ENCODE data around the gene RANBP10. TPM values are rescaled to one million over a fixed set of nuclear protein-coding genes. Genes with fewer than 3 reads are reported as not detected.

RANBP10 gene
- total RNA-seq, 1 donor from 2014 or later = 16.4 TPM

GRCh38 chr16:67833415-67834241 is 27.3 kb upstream of the RANBP10 start:
- intact Hi-C loops (cut with DNase I) = loop anchor here (5.0 kb wide), 1 partner anchor 99 kb away; the partner anchor contains the start of gene CTRL
- peak; percentile 98 for DNase-seq (ENCODE audit: low spot score)

DNA sequence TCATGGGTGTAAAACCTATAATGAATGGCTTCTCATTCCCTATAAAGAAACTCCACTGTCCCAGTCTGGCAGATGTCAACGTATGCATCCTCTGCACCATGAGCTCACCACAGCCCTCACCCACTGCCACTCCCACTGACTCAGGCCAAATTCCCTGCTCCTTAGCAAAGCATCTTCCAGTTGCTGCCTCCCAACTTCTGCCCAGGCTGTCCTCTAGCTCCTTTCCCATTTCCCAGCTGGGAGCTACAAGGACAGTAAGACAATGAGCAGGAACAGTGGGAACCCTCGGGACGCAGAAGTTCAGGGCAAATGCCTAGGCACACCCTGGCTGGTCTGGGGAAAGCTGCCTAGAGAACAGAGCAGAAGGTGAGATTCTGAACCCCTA is 26.7 kb upstream of the RANBP10 start:
- DNase-seq (ENCODE audit: low spot score) = no peak
- intact Hi-C loops (cut with DNase I) = loop anchor here (5.0 kb wide), 1 partner anchor 99 kb away; the partner anchor contains the start of gene CTRL

DNA sequence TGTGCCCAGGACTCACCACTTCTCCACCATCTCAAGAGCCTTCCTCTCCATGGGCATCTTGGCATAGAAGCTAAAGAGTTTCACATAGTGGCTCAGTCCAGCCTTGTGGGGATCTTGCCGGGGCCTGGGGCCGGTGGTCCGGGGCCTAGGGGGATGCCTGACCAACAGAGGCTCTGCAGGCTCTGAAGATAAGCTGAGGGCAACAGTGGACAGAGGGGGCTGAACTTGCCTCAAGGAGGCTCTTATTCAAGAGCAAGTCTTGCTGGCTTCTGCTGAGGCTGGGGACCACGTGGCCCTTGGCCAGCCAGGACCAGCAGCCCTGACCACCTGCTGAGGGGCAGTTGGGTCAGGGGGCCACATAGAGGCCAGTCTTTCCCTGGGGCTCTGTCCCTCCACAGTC is 22.3 kb upstream of the RANBP10 start:
- DNase-seq (ENCODE audit: low spot score) = no peak
- intact Hi-C loops (cut with DNase I) = no loop called here

DNA sequence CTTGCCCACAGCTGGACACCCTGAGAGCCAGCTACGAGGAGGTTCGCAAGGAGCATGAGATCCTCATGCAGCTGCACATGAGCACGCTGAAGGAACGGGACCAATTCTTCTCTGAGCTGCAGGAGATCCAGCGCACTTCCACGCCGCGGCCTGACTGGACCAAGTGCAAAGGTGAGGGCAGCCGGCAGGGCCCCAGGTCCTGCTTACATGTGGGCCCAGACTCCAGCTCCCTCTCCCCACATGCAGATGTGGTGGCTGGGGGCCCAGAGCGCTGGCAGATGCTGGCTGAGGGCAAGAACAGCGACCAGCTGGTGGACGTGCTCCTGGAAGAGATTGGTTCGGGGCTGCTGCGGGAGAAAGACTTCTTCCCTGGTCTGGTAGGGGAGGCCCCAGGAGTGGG is 19.5 kb upstream of the RANBP10 start:
- intact Hi-C loops (cut with DNase I) = no loop called here
- no peak for DNase-seq (ENCODE audit: low spot score)

GRCh38 chr16:67825119-67825518 is 18.8 kb upstream of the RANBP10 start:
- DNase-seq (ENCODE audit: low spot score) = no peak
- intact Hi-C loops (cut with DNase I) = no loop called here

GRCh38 chr16:67822511-67822910 is 16.2 kb upstream of the RANBP10 start:
- intact Hi-C loops (cut with DNase I) = no loop called here

DNA sequence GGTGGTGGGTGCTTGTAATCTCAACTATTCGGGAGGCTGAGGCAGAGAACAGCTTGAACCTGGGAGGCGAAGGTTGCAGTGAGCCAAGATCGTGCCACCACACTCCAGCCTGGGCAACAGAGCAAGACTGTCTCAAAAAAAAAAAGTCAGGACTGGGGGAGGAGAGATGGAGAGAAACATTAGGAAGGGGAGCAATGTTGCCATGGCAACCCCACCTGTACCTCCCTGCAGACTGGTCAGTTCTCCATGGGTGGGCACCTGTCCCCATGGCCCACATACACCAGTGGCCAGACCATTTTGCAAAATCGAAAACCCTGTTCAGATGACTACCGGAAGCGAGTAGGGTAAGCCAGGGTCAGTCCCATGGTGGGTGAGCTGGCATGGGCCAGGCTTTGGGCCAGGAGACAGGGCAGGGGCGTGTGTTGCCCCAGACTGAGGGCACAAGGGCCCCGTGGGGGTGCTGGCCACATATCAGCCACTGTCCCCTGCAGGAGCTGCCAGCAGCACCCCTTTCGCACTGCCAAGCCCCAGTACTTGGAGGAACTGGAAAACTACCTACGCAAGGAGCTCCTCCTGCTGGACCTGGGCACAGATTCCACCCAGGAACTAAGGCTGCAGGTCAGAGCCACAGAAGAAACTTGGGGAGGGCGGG is 14.4 kb upstream of the RANBP10 start:
- intact Hi-C loops (cut with DNase I) = no loop called here
- DNase-seq (ENCODE audit: low spot score) = no peak

More at GRCh38 chr16:67822511-67822910, 16.2 kb upstream of the RANBP10 start:
- no peak for DNase-seq (ENCODE audit: low spot score)

GRCh38 chr16:67814567-67814966 is 8.2 kb upstream of the RANBP10 start:
- intact Hi-C loops (cut with DNase I) = no loop called here
- no peak for DNase-seq (ENCODE audit: low spot score)

DNA sequence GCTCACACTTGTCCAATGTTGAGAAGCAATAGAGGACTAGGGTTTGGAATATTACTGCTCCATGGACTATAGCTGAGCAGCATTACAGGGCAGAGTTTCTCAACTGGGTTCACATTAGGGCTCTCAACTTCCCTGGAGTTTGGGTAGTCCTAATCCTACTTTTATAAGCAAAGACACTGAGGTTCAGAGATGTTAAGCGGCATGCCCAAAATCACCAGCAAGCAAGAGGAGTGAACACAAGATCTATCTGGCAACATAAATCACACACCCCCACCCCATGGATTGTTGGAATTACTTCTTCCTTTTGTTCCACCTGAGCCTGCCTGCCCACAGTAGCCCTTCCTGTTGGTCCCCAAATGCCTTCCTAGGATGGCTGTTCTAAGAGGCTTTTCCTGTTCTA is 5.5 kb upstream of the RANBP10 start:
- DNase-seq (ENCODE audit: low spot score) = no peak
- intact Hi-C loops (cut with DNase I) = no loop called here

DNA sequence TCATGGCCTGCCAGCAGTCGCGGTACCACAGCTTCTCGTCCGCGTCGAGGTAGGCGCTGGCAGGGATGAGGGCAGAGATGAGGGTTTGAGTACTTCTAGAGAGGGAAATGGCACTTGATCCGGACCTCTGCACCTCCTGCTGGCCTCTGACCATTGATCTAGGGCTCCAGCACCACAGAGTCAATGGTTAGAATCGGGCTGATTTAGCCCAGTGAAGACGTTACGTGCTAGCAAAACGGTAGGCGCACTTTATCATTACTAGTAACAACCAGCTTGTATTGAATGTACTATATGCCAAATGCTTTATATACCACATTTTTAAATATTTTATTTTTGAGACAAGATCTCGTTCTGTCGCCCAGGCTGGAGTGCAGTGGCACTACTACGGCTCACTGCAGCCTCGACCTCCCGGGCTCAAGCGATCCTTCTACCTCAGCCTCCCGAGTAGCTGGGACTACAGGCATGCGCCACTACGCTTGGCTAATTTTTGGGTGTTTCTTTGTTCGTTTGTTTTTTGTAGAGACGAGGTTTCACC is 855 bp upstream of the RANBP10 start:
- intact Hi-C loops (cut with DNase I) = loop anchor here (5.0 kb wide), 2 partner anchors 85 to 135 kb away; no protein-coding TSS in a partner anchor
- DNase-seq (ENCODE audit: low spot score) = no peak

DNA sequence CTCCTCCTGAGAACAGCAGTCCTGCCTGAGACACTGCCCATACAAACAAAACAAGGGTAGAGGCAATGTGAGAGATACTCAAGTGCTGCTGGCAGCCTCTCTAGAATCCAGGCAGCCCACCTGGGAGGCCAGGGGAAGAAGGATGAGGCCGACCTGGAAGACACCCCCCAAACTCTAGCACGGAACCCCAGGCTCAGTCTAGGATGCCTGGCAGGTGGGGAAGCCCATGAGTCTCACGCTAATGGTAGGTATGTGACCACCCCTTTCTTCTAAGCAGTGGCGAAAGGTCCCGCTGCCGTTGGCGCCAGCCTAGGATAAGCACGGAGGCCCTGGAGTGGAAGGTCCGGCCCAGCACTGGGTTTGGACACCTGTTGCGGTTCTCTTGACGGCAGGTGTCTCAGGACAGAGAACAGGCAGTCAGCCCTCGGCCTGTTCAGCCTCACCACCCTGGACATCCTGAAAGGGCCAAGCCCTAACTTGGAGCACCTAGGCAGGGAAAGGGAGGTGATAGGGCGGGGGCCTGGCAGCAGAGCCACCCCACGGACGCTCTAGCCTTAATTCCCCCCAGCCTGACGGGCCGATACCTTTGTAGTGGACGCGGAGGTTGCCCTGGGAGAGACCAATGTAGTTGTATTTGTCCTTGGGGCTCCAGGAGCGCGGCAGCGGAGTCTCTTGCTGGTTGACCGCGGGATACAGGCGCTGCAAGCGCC is 487 bp downstream of the RANBP10 start:
- intact Hi-C loops (cut with DNase I) = loop anchor here (5.0 kb wide), 2 partner anchors 84 to 134 kb away; no protein-coding TSS in a partner anchor
- DNase-seq (ENCODE audit: low spot score) = no peak

DNA sequence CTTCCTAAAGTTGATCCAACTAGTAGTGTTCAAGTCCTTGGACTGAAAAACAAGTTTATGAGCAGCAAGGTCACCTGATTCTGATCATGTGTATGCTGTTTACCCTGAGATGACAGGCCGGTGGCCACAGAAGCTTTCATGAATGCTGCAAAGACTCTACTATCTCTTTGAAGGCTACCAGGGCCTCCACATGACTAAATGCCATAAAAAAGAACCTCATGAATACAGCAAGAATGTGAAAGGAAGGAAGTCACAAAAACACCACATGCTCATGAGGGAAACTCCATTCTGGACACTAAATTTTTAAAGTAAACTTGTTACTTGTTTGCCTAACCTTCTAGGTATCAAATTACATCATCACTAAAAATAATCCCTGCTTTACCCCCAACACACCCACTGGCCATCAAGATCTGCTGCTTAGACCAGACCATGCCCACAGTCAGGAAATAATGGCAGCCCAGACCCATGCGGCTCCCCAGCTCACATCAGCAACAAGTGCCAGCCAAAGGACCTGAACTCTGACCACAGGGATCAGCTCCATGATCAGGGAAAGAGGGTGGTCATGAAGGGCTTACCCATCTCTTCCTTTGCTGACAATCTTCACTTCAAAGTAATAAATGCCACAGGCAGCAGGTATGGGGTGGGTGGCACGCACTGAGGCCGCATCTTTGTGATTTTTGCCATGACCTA is 1.4 kb downstream of the RANBP10 start:
- no peak for DNase-seq (ENCODE audit: low spot score)
- intact Hi-C loops (cut with DNase I) = loop anchor here (5.0 kb wide), 2 partner anchors 83 to 133 kb away; no protein-coding TSS in a partner anchor

DNA sequence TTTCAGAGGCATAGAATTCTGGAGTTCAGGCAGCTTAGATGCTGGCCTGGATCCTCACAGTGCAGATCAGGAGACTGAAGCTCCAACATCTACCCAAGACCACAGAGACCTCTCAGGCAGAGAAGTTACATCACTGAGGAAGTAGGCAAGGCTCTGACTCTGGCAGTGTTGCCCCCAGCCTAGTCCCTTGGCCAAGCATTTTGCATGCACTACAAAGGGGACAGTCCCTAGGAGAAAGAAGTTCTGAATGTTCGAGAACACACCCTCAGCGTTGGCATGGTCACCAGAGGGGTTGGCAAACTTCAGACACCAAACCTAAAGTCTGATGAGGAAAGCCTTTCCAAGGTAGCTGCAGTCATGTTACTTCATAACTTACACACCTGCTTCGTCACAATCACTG is 2.5 kb downstream of the RANBP10 start:
- intact Hi-C loops (cut with DNase I) = no loop called here

GRCh38 chr16:67801883-67802282 is 4.5 kb downstream of the RANBP10 start:
- no peak for DNase-seq (ENCODE audit: low spot score)
- intact Hi-C loops (cut with DNase I) = no loop called here

More for the DNA sequence above, 2.5 kb downstream of the RANBP10 start:
- no peak for DNase-seq (ENCODE audit: low spot score)

- DNase-seq (ENCODE audit: low spot score) = no peak
- intact Hi-C loops (cut with DNase I) = no loop called here
Observed at GRCh38 chr16:67801241-67801640, 5.1 kb downstream of the RANBP10 start.

- DNase-seq (ENCODE audit: low spot score) = peak; percentile 81
- intact Hi-C loops (cut with DNase I) = no loop called here
Observed at GRCh38 chr16:67800338-67800926, 5.9 kb downstream of the RANBP10 start.

DNA sequence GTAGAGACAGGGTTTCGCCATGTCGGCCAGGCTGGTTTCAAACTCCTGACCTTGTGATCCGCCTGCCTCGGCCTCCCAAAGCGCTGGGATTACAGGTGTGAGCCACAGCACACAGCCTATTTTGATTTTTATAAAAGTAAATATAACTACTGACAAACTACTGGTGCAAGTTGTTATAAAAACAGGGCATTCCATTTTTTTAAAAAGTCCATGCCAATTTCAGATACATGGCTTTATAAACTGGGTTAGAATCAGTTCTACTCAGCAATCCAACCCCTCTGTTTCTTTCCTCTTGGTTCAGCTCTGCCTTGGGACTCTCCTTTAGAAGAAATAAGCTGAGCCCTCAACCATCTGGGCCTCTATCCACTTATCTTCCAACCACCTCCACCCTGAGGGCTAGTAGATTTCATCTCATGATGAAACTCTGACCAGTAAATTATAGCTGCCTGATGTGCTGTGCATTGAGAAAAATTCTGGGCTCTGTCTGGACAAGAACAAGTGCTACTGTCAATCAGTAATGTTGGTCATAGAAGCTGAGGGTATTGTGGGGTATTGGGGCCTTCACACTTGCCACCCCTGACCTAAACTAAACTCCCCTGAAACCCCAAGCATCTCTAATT is 10.2 kb downstream of the RANBP10 start:
- intact Hi-C loops (cut with DNase I) = no loop called here
- DNase-seq (ENCODE audit: low spot score) = no peak

DNA sequence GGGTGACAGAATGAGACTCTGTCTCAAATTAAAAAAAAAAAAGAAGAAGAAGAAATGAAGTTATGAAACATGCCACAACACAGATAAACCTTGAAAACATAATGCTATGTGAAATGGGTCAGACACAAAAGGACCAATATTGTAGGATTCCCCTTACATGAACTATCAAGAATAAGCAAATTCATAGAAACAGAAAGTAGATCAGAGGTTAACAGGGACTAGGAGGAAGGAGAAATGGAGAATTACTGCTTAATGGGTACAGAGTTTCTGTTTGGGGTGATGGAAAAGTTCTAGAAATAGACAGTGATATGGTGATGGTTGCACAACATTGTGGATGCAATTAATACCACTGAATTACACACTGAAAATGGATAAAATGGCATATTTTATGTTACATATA is 16.3 kb downstream of the RANBP10 start:
- DNase-seq (ENCODE audit: low spot score) = no peak
- intact Hi-C loops (cut with DNase I) = no loop called here

GRCh38 chr16:67786491-67786890 is 19.9 kb downstream of the RANBP10 start:
- intact Hi-C loops (cut with DNase I) = no loop called here
- no peak for DNase-seq (ENCODE audit: low spot score)

Measured in cardiac septum (tissue), 1 donor.